CD14-positive monocyte (primary cell): Measurements from ENCODE around the gene INAFM1. TPM values are rescaled to one million over a fixed set of nuclear protein-coding genes. Genes with fewer than 3 reads are reported as not detected.

ENCODE experiments used
- DNase-seq, 3 donors: peaks; one replicate each; pipeline ENCODE4 v3.0.0-alpha.2; 2011 to 2022
- H2AFZ ChIP-seq: 2 replicates; pipeline ENCODE4 v1.6.0; 2012; ENCODE audit warnings: mild to moderate bottlenecking, low read depth, low read length, inconsistent platforms; ENCODE audit not compliant: insufficient read depth, poor library complexity, severe bottlenecking
- H3K27ac ChIP-seq, 2 donors: 1 replicate in 1 of 2; 2 replicates in 1 of 2; pipeline ENCODE4 v1.5.1; 2012 to 2013; ENCODE audit warnings: low read length in 2 of 2, control low read depth in 1 of 2, inconsistent platforms in 1 of 2, low read depth in 1 of 2, mild to moderate bottlenecking in 1 of 2
- H3K27me3 ChIP-seq, 2 donors: one replicate each; pipeline versions ENCODE4 v1.6.0 to v1.6.1; 2011 to 2013; ENCODE audit warnings: low read length in 2 of 2; ENCODE audit not compliant: control insufficient read depth in 2 of 2, insufficient read depth in 2 of 2
- H3K36me3 ChIP-seq, 2 donors: replicated peaks in 1 of 2; 1 replicate in 1 of 2; 2 replicates in 1 of 2; pipeline versions ENCODE4 v1.5.1 to v1.6.1; 2012 to 2013; ENCODE audit warnings: low read length in 2 of 2, control low read depth in 1 of 2, inconsistent platforms in 1 of 2, mild to moderate bottlenecking in 1 of 2; ENCODE audit not compliant: insufficient read depth in 2 of 2, control insufficient read depth in 1 of 2
- H3K4me1 ChIP-seq, 2 donors: 1 replicate in 1 of 2; 2 replicates in 1 of 2; pipeline versions ENCODE4 v1.5.1 to v1.6.1; 2012 to 2013; ENCODE audit warnings: low read length in 2 of 2, control low read depth in 1 of 2, inconsistent platforms in 1 of 2, mild to moderate bottlenecking in 1 of 2, moderate library complexity in 1 of 2; ENCODE audit not compliant: insufficient read depth in 2 of 2, control insufficient read depth in 1 of 2
- H3K4me2 ChIP-seq: replicated peaks from 2 replicates; pipeline ENCODE3; 2012; ENCODE audit warnings: low read length, moderate library complexity, mild to moderate bottlenecking; ENCODE audit not compliant: poor library complexity, severe bottlenecking; ENCODE audit errors: extremely low read depth
- H3K4me3 ChIP-seq, 3 experiments: fragments of 200-600 bp in 1 of 3; sonication (generic) in 1 of 3; replicated peaks in 1 of 3; 1 replicate in 2 of 3; 2 replicates in 1 of 3; pipeline ENCODE4 v1.5.1; 2011 to 2013; ENCODE audit warnings: low read length in 3 of 3, mild to moderate bottlenecking in 3 of 3, control low read depth in 2 of 3, low read depth in 2 of 3, inconsistent platforms in 1 of 3, moderate library complexity in 1 of 3
- H3K79me2 ChIP-seq: 2 replicates; pipeline ENCODE4 v1.6.0; 2012; ENCODE audit warnings: mild to moderate bottlenecking, control low read depth, inconsistent platforms, low read length, moderate library complexity; ENCODE audit not compliant: insufficient read depth
- H3K9ac ChIP-seq: 2 replicates; pipeline ENCODE4 v1.6.0; 2017; ENCODE audit warnings: low read length, mild to moderate bottlenecking; ENCODE audit not compliant: insufficient read depth, poor library complexity, severe bottlenecking
- H3K9me3 ChIP-seq, 2 donors: replicated peaks in 1 of 2; 1 replicate in 1 of 2; 2 replicates in 1 of 2; pipeline versions ENCODE4 v1.5.1 to v1.6.1; 2012 to 2013; ENCODE audit warnings: low read length in 2 of 2, control low read depth in 1 of 2; ENCODE audit not compliant: control insufficient read depth in 1 of 2, insufficient read depth in 1 of 2
- H4K20me1 ChIP-seq: 2 replicates; pipeline ENCODE4 v1.6.0; 2012; ENCODE audit warnings: mild to moderate bottlenecking, low read length, control low read depth, moderate library complexity; ENCODE audit not compliant: insufficient read depth
- H3K27ac Mint-ChIP-seq, 7 donors: one replicate each; pipeline ENCODE4 v1.8.0; 2020; ENCODE audit warnings: mild to moderate bottlenecking in 7 of 7, mixed read lengths in 7 of 7, moderate library complexity in 6 of 7, inconsistent platforms in 2 of 7
- H3K27me3 Mint-ChIP-seq, 3 donors: one replicate each; pipeline ENCODE4 v1.8.0; 2021 to 2022; ENCODE audit warnings: low read depth in 3 of 3, mild to moderate bottlenecking in 3 of 3, mixed read lengths in 3 of 3, moderate library complexity in 3 of 3, inconsistent platforms in 1 of 3
- H3K36me3 Mint-ChIP-seq, 2 donors: one replicate each; pipeline ENCODE4 v1.8.0; 2020; ENCODE audit warnings: mixed read lengths in 2 of 2, inconsistent platforms in 1 of 2, mild to moderate bottlenecking in 1 of 2
- H3K4me1 Mint-ChIP-seq: one replicate; pipeline ENCODE4 v1.8.0; 2020; ENCODE audit warnings: mild to moderate bottlenecking, mixed read lengths
- H3K4me3 Mint-ChIP-seq, 2 donors: one replicate each; pipeline ENCODE4 v1.8.0; 2020; ENCODE audit warnings: mild to moderate bottlenecking in 2 of 2, mixed read lengths in 2 of 2, moderate library complexity in 1 of 2
- H3K9me3 Mint-ChIP-seq, 7 donors: one replicate each; pipeline ENCODE4 v1.8.0; 2020 to 2022; ENCODE audit warnings: mixed read lengths in 7 of 7, mild to moderate bottlenecking in 6 of 7, moderate library complexity in 6 of 7, inconsistent platforms in 2 of 7
- WGBS: methylation state at CpG from one replicate; pipeline ENCODE4 v1.1.5; 2013; ENCODE audit warnings: missing lambda C conversion rate; ENCODE audit not compliant: insufficient coverage; 5-methylcytosine and 5-hydroxymethylcytosine counted together
- intact Hi-C, 2 donors: fragments of 100-400 bp; cut with micrococcal nuclease; formaldehyde crosslinking; loops; one replicate each; pipeline versions ENCODE4 v1.15.0 to v1.15.1; 2023
- polyA plus RNA-seq, 3 donors: library from polyadenylated mRNA; depleted of rRNA in 1 of 3; unstranded in 2 of 3; stranded (reverse) in 1 of 3; fragments of 300-500 nt in 2 of 3; fragments of >200 nt in 1 of 3; fragmentation: Illumina TruSeq in 2 of 3; gene quantifications; 1 replicate in 2 of 3; 2 replicates in 1 of 3; pipeline ENCODE4 v1.2.3, GENCODE V29; 2012 to 2021
- TF ChIP-seq, protein P1 (sequence below): fragments of 200-600 bp; IDR thresholded peaks from one replicate; pipeline ENCODE4 v1.8.0; 2022; ENCODE audit warnings: antibody characterized with exemption, mild to moderate bottlenecking

The INAFM1 gene
- polyA plus RNA-seq, 3 donors, result 6.2 to 7.3 (median 6.5) TPM

DNA sequence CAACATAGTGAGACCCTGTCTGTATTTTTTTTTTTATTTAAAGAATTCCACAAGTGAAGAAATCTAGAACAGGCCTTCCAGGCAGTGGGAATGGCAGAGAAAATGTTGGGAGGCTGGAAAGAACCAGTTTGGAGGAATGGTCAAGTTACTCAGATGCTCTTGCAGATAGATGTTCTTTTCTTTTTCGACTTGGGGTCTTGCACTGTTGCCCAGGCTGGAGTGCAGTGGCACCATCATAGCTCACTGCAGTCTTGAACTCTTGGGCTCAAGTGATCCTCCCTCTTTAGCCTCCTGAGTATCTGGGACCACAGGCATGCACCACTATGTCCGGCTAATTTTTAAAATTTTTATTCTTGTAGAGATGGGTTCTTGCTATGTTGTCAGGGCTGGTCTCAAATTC is 35.6 kb downstream of the INAFM1 start:
- peak overlapping the region; percentile 97 to 99 (median 99) for H3K27ac Mint-ChIP-seq

DNA sequence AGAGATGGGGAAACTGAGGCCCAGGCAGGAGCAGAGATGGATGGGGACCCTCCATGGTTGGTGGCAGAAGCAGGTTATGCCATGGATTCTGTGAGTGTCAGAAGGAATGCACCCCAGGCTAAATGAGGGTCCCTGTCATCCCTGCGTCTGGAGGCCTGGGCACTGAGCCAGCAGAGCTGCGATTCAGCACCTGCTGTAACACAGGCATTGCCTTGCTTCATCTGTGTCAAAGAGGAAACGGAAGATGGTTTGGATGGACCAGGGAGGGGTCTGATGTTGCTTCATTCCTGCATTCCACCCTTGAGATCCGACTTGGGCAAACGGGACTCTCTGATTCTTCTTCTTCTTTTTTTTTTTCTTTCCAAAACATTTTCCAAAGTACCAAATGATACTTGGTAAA is 36.1 kb downstream of the INAFM1 start:
- no peak overlapping the region for H2AFZ ChIP-seq
- H3K4me1 Mint-ChIP-seq, result peaks cover 63% of the 10 kb centered on the region
- H3K36me3 Mint-ChIP-seq, result peaks cover 51% of the 10 kb centered on the region in 2 donors
- peak overlapping the region; percentile 45 to 92 (median 92) for H3K4me3 ChIP-seq
- WGBS, result 0% methylated on average over 2 of the region's 5 CpGs
- peaks cover 14 to 19% of the 10 kb centered on the region in 2 donors for H3K36me3 ChIP-seq
- peaks cover under 1 to 15% (median 6%) of the 10 kb centered on the region in 3 donors for H3K27me3 Mint-ChIP-seq
- H4K20me1 ChIP-seq, result peaks cover 51% of the 10 kb centered on the region
- no peaks in the 10 kb centered on the region for H3K9me3 ChIP-seq
- peaks cover 77 to 78% of the 10 kb centered on the region in 2 donors for H3K4me1 ChIP-seq
- peaks cover 57% of the 10 kb centered on the region for H3K79me2 ChIP-seq
- H3K9me3 Mint-ChIP-seq, result peaks cover 0 to 6% (median 3%) of the 10 kb centered on the region in 7 donors
- peak; percentile 84 to 95 (median 93) for DNase-seq
- H3K27me3 ChIP-seq, result no peaks in the 10 kb centered on the region
- H3K4me2 ChIP-seq, result peak overlapping the region; percentile 90
- intact Hi-C loops, result no loop called here
- peak overlapping the region; percentile 69 to 92 for H3K27ac ChIP-seq
- H3K4me3 Mint-ChIP-seq, result peak overlapping the region; percentile 96 to 99
- H3K9ac ChIP-seq, result peak overlapping the region; percentile 73
- peak overlapping the region; percentile 97 to 99 (median 99) for H3K27ac Mint-ChIP-seq
- TF ChIP-seq, protein P1, sequence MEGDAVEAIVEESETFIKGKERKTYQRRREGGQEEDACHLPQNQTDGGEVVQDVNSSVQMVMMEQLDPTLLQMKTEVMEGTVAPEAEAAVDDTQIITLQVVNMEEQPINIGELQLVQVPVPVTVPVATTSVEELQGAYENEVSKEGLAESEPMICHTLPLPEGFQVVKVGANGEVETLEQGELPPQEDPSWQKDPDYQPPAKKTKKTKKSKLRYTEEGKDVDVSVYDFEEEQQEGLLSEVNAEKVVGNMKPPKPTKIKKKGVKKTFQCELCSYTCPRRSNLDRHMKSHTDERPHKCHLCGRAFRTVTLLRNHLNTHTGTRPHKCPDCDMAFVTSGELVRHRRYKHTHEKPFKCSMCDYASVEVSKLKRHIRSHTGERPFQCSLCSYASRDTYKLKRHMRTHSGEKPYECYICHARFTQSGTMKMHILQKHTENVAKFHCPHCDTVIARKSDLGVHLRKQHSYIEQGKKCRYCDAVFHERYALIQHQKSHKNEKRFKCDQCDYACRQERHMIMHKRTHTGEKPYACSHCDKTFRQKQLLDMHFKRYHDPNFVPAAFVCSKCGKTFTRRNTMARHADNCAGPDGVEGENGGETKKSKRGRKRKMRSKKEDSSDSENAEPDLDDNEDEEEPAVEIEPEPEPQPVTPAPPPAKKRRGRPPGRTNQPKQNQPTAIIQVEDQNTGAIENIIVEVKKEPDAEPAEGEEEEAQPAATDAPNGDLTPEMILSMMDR, result no peak

More for the DNA sequence above, 35.6 kb downstream of the INAFM1 start:
- Histone ChIP-seq H3K27ac (peak overlapping the region; percentile 69 to 92), H3K4me3 (peak overlapping the region; percentile 45 to 92 (median 92)), H3K27me3 (no peaks in the 10 kb centered on the region), H2AFZ (no peak overlapping the region), H3K9ac (peak overlapping the region; percentile 73), H4K20me1 (peaks cover 47% of the 10 kb centered on the region), H3K4me1 (peaks cover 76 to 78% of the 10 kb centered on the region in 2 donors), H3K79me2 (peaks cover 53% of the 10 kb centered on the region), H3K9me3 (no peaks in the 10 kb centered on the region), H3K36me3 (peaks cover 14 to 18% of the 10 kb centered on the region in 2 donors), H3K4me2 (peak overlapping the region; percentile 90)
- TF ChIP-seq, protein P1, result no peak
- Mint-ChIP-seq H3K27me3 (peaks cover 2 to 13% (median 6%) of the 10 kb centered on the region in 3 donors), H3K36me3 (peaks cover 46% of the 10 kb centered on the region in 2 donors), H3K4me1 (peaks cover 60% of the 10 kb centered on the region), H3K4me3 (peak overlapping the region; percentile 96 to 99), H3K9me3 (peaks cover 0 to 5% (median 3%) of the 10 kb centered on the region in 7 donors)
- 89% methylated on average over 1 of the region's 2 CpGs for WGBS
- intact Hi-C loops, result no loop called here
- no peak for DNase-seq
